Calu3 (cell line): ENCODE measurements around the gene TMX1. TPM values are rescaled to one million over a fixed set of nuclear protein-coding genes. Genes with fewer than 3 reads are reported as not detected.
A peak's percentile ranks its signal among the peaks of the same experiment; 100 is the strongest.
"Not testable (repeated sequence)": the region's sequence is repeated elsewhere in the genome, so short reads cannot be mapped to it uniquely, and the experiment has no call there.

ENCODE experiments used
- BruUV-seq: library from RNA; stranded (reverse); fragments of 400-500 nt; replicated peaks from 2 replicates; lab custom pipeline; 2021; lab: Mats Ljungman, UMichigan
- CTCF ChIA-PET: fragments of 300-600 bp; sonication (Branson Sonifier 250); formaldehyde crosslinking; loops from one replicate; lab custom pipeline; 2022; ENCODE audit warnings: antibody characterized with exemption; lab: Charles Lee
- DNase-seq: peaks from one replicate; pipeline ENCODE4 v3.0.0; 2022
- H3K27ac Mint-ChIP-seq: one replicate; pipeline ENCODE4 v1.8.0; 2022; ENCODE audit warnings: mixed read lengths; ENCODE audit not compliant: unreplicated experiment
- H3K27me3 Mint-ChIP-seq: one replicate; pipeline ENCODE4 v1.8.0; 2022; ENCODE audit warnings: mixed read lengths; ENCODE audit not compliant: unreplicated experiment
- H3K36me3 Mint-ChIP-seq: one replicate; pipeline ENCODE4 v1.8.0; 2022; ENCODE audit warnings: mild to moderate bottlenecking, moderate library complexity, mixed read lengths; ENCODE audit not compliant: insufficient read depth, unreplicated experiment
- H3K4me1 Mint-ChIP-seq: one replicate; pipeline ENCODE4 v1.8.0; 2022; ENCODE audit warnings: mild to moderate bottlenecking, low read depth, mixed read lengths; ENCODE audit not compliant: unreplicated experiment
- H3K4me3 Mint-ChIP-seq: one replicate; pipeline ENCODE4 v1.8.0; 2022; ENCODE audit warnings: mild to moderate bottlenecking, low read depth, moderate library complexity, mixed read lengths; ENCODE audit not compliant: unreplicated experiment
- H3K9me3 Mint-ChIP-seq: one replicate; pipeline ENCODE4 v1.8.0; 2022; ENCODE audit warnings: low read depth, mixed read lengths; ENCODE audit not compliant: unreplicated experiment
- CTCF ChIP-seq: fragments of 200-600 bp; IDR thresholded peaks from one replicate; pipeline ENCODE4 v1.8.0; 2022; ENCODE audit warnings: antibody characterized with exemption; ENCODE audit not compliant: unreplicated experiment
- intact Hi-C: fragments of 100-400 bp; cut with micrococcal nuclease; formaldehyde crosslinking; loops from one replicate; pipeline ENCODE4 v1.10.0; 2022; ENCODE audit not compliant: unreplicated experiment
- total RNA-seq: library from RNA; stranded (reverse); gene quantifications from 2 replicates; pipeline ENCODE4 v1.2.3, GENCODE V29; 2022

Gene TMX1
- total RNA-seq, 1 experiment from 2014 or later, result 53.8 TPM

DNA sequence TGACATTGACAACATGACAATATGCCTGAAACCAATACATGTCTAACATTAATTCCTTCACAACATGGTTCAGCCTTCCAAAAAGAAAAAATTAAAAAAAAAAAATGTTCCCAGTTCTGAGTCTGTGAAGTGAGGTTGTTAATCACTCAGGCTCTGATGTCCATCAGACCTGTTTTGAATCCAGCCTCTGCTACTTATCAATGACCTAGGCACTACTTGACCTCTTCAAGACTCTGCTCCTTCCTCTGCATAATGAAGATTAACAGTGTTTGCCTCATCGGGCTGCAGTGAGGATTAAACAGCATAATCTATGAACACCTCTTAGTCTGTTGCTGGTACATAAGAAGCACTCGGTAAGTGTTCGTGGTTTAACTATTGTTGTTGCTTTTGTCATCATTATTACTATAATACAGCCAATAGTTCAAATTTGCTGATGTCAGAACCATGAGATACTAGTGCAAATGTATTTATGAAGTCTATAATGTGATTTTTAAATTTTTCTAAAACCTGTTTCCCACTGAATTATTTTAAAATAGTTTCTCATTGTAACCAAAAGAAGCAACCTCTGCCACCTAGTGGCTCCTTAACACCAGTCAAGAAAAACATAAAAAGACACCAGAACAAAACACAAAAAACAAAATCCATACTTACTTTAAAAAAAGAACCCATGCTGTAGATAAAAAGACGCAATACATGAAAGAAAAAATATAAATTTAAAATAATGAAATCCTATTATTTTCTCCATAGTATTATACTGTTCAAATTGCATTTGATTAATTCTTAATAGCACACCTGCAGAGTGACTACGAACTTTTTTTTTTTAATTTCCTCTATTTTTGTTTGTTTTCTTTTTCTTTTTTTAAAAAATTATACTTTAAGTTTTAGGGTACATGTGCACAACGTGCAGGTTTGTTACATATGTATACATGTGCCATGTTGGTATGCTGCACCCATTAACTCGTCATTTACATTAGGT lies 20.3 kb upstream of the TMX1 start:
- CTCF ChIA-PET, result interaction anchor here (0.7 to 1.0 kb wide), 5 partner anchors 115 to 1410 kb away, joined by 3 to 6 read pairs (median 3); partner anchors contain the start of gene TRIM9
- Mint-ChIP-seq H3K27ac (no peak overlapping the region), H3K4me1 (no peaks in the 10 kb centered on the region), H3K36me3 (no peaks in the 10 kb centered on the region), H3K9me3 (peaks cover 3% of the 10 kb centered on the region), H3K27me3 (no peaks in the 10 kb centered on the region), H3K4me3 (no peak overlapping the region)
- no TSS peak for BruUV-seq
- intact Hi-C loops, result loop anchor here (1.0 kb wide), 2 partner anchors 62 to 264 kb away; no protein-coding TSS in a partner anchor
- DNase-seq, result peak; percentile 9
- TF ChIP-seq CTCF, result no peak

GRCh38 chr14:51223463-51223862 lies 16.6 kb upstream of the TMX1 start:
- BruUV-seq, H3K27me3 Mint-ChIP-seq, H3K36me3 Mint-ChIP-seq, H3K4me1 Mint-ChIP-seq, CTCF ChIA-PET, H3K27ac Mint-ChIP-seq, intact Hi-C loops, H3K4me3 Mint-ChIP-seq, DNase-seq, H3K9me3 Mint-ChIP-seq: not testable (repeated sequence)

DNA sequence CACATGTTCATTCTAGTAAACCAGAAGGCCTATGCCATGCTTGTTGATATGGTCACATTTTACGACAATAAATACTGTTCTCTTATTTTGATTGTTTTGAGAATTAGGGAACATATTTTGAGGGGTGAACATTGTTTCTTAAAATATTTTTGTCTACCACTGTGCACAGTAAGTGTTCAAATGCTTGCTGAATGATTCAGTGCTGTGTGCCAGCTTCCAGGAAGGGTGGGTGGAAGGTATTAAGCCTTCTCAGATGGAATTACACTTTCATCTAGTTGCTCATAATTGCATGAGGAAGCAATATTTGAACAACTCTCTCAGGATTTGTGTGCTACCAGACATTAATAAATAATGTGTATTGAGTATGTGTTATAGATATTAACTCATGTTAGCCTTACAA lies 15.5 kb upstream of the TMX1 start:
- DNase-seq, result no peak
- peaks cover 3% of the 10 kb centered on the region for H3K9me3 Mint-ChIP-seq
- no peaks in the 10 kb centered on the region for H3K36me3 Mint-ChIP-seq
- CTCF ChIA-PET, result no interaction called here
- no peaks in the 10 kb centered on the region for H3K4me1 Mint-ChIP-seq
- no peak overlapping the region for H3K4me3 Mint-ChIP-seq
- intact Hi-C loops, result no loop called here
- no peak overlapping the region for H3K27ac Mint-ChIP-seq
- no peaks in the 10 kb centered on the region for H3K27me3 Mint-ChIP-seq
- no peak for TF ChIP-seq CTCF
- no TSS peak for BruUV-seq

DNA sequence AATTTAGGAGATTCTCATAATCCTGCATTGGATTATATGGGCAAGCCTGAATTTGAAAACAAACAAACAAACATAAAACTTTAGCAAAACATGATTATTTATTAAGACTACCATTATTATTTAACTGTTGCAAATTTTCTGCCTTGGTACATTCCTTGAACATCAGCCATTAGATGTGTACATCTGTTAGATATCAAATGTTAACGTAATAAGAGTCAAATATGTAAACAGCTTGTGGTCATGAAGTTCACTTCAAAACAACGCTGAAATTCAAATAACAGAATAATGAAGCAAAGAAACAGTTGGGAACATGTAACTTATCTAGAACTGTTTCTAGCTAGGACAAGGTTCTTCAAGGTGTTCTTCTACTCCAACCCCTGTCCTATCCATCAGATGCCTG lies 14.3 kb upstream of the TMX1 start:
- H3K9me3 Mint-ChIP-seq, result peaks cover 3% of the 10 kb centered on the region
- no peaks in the 10 kb centered on the region for H3K27me3 Mint-ChIP-seq
- H3K4me3 Mint-ChIP-seq, result no peak overlapping the region
- H3K27ac Mint-ChIP-seq, result no peak overlapping the region
- DNase-seq, result no peak
- no peaks in the 10 kb centered on the region for H3K4me1 Mint-ChIP-seq
- CTCF ChIA-PET, result no interaction called here
- intact Hi-C loops, result no loop called here
- BruUV-seq, result no TSS peak
- no peak for TF ChIP-seq CTCF
- no peaks in the 10 kb centered on the region for H3K36me3 Mint-ChIP-seq

DNA sequence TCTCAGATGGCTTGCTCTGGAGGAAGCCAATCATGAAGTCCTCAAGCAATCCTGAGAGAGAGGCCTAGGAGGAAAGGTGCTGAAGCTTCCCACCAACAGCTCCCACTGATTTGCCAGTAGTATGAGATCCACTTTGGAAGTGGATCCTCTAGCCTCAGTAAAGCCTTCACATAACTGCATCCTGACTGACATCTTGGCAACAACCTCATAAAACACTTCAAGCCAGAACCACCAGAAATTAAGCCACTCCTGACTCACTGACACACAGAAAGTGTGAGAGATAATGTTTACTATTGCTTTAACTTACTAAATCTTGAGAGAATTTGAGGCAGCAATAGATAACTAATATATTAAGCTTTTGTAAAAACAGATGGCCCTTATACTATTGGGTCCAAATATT lies 11.7 kb upstream of the TMX1 start:
- peaks cover under 1% of the 10 kb centered on the region for H3K9me3 Mint-ChIP-seq
- no peaks in the 10 kb centered on the region for H3K36me3 Mint-ChIP-seq
- BruUV-seq, result no TSS peak
- H3K27me3 Mint-ChIP-seq, result no peaks in the 10 kb centered on the region
- no peak for TF ChIP-seq CTCF
- DNase-seq, result no peak
- CTCF ChIA-PET, result no interaction called here
- no peak overlapping the region for H3K27ac Mint-ChIP-seq
- no peaks in the 10 kb centered on the region for H3K4me1 Mint-ChIP-seq
- H3K4me3 Mint-ChIP-seq, result no peak overlapping the region
- intact Hi-C loops, result no loop called here
